WTC11 (cell line): ENCODE data around the gene IL16. TPM values are rescaled to one million over a fixed set of nuclear protein-coding genes. Genes with fewer than 3 reads are reported as not detected.

Experiments used
- ATAC-seq: fragments of 200-7000 bp; cut with Tn5 transposase; 2 replicates; pipeline ENCODE4 v1.10.0; 2021; ENCODE audit warnings: mild to moderate bottlenecking, moderate library complexity
- CTCF ChIA-PET: fragments of 300-600 bp; sonication (Branson Sonifier 250); formaldehyde crosslinking; loops from one replicate; lab custom pipeline; 2021; ENCODE audit warnings: antibody characterized with exemption; lab: Charles Lee
- POLR2A ChIA-PET: fragments of 350-600 bp; sonication (Branson Sonifier 250); formaldehyde crosslinking; loops from one replicate; lab custom pipeline; 2021; ENCODE audit warnings: antibody characterized with exemption; lab: Charles Lee
- DNase-seq: peaks from one replicate; pipeline ENCODE4 v3.0.0; 2021; ENCODE audit warnings: low spot score
- H3K27ac Mint-ChIP-seq: 2 replicates; pipeline ENCODE4 v1.8.0; 2021; ENCODE audit warnings: mixed read lengths
- H3K27me3 Mint-ChIP-seq: 2 replicates; pipeline ENCODE4 v1.8.0; 2021; ENCODE audit warnings: low read depth, mild to moderate bottlenecking, moderate library complexity, mixed read lengths
- H3K36me3 Mint-ChIP-seq: 2 replicates; pipeline ENCODE4 v1.8.0; 2021; ENCODE audit warnings: mixed read lengths
- H3K4me1 Mint-ChIP-seq: 2 replicates; pipeline ENCODE4 v1.8.0; 2022; ENCODE audit warnings: mixed read lengths
- H3K4me3 Mint-ChIP-seq: 2 replicates; pipeline ENCODE4 v1.8.0; 2021; ENCODE audit warnings: mild to moderate bottlenecking, moderate library complexity, mixed read lengths
- H3K9me3 Mint-ChIP-seq: 2 replicates; pipeline ENCODE4 v1.8.0; 2021; ENCODE audit warnings: mixed read lengths
- ATF2 ChIP-seq: sonication (generic); formaldehyde crosslinking; IDR thresholded peaks from 2 replicates; pipeline ENCODE4 v1.8.1; 2022; ENCODE audit warnings: low read depth, missing genetic modification reagents, borderline replicate concordance
- ATF6 ChIP-seq: sonication (generic); formaldehyde crosslinking; IDR thresholded peaks from 2 replicates; pipeline ENCODE4 v1.8.1; 2023; ENCODE audit warnings: mild to moderate bottlenecking, missing genetic modification reagents
- ETV6 ChIP-seq: sonication (generic); formaldehyde crosslinking; IDR thresholded peaks from 2 replicates; pipeline ENCODE4 v1.8.1; 2022; ENCODE audit warnings: mild to moderate bottlenecking, missing genetic modification reagents
- MLX ChIP-seq: sonication (generic); formaldehyde crosslinking; IDR thresholded peaks from 2 replicates; pipeline ENCODE4 v1.8.1; 2023; ENCODE audit warnings: mild to moderate bottlenecking, missing genetic modification reagents, moderate library complexity
- NR1H2 ChIP-seq: sonication (generic); formaldehyde crosslinking; IDR thresholded peaks from 2 replicates; pipeline ENCODE4 v1.9.0; 2021; ENCODE audit warnings: mild to moderate bottlenecking, moderate library complexity, missing genetic modification reagents
- RELA ChIP-seq: sonication (generic); formaldehyde crosslinking; IDR thresholded peaks from 2 replicates; pipeline ENCODE4 v1.8.1; 2022; ENCODE audit warnings: missing genetic modification reagents, mild to moderate bottlenecking, borderline replicate concordance
- RORB ChIP-seq: fragments of 250-450 bp; sonication (Bioruptor Pico); IDR thresholded peaks from 2 replicates; pipeline ENCODE4 v1.9.0; 2021; ENCODE audit warnings: mild to moderate bottlenecking
- SOX15 ChIP-seq: fragments of 250-450 bp; sonication (Bioruptor Pico); IDR thresholded peaks from 2 replicates; pipeline ENCODE4 v1.9.0; 2021; ENCODE audit warnings: mild to moderate bottlenecking
- ZBTB21 ChIP-seq: sonication (generic); formaldehyde crosslinking; IDR thresholded peaks from 2 replicates; pipeline ENCODE4 v1.8.1; 2023; ENCODE audit warnings: mild to moderate bottlenecking, missing genetic modification reagents, borderline replicate concordance
- ZNF232 ChIP-seq: sonication (generic); formaldehyde crosslinking; IDR thresholded peaks from 2 replicates; pipeline ENCODE4 v1.8.0; 2022; ENCODE audit warnings: mild to moderate bottlenecking, missing genetic modification reagents
- ZNF263 ChIP-seq: sonication (generic); formaldehyde crosslinking; IDR thresholded peaks from 2 replicates; pipeline ENCODE4 v1.8.1; 2022; ENCODE audit warnings: low read depth, mild to moderate bottlenecking, moderate library complexity, missing genetic modification reagents
- ZNF396 ChIP-seq: fragments of 250-450 bp; sonication (Bioruptor Pico); IDR thresholded peaks from 2 replicates; pipeline ENCODE4 v1.8.0; 2021; ENCODE audit warnings: mild to moderate bottlenecking, moderate library complexity, borderline replicate concordance
- ZSCAN18 ChIP-seq: fragments of 250-450 bp; sonication (Bioruptor Pico); IDR thresholded peaks from 2 replicates; pipeline ENCODE4 v2.1.2; 2022; ENCODE audit warnings: mild to moderate bottlenecking, moderate library complexity
- total RNA-seq: library from RNA; stranded (reverse); gene quantifications from 3 replicates; pipeline ENCODE4 v1.2.3, GENCODE V29; 2021
- TF ChIP-seq, protein P1 (sequence below): fragments of 200-600 bp; IDR thresholded peaks from 2 replicates; pipeline ENCODE4 v1.8.0; 2022; ENCODE audit warnings: antibody characterized with exemption
- TF ChIP-seq, protein P2 (sequence below): fragments of 250-450 bp; sonication (Bioruptor Pico); IDR thresholded peaks from 2 replicates; pipeline ENCODE4 v1.9.0; 2021; ENCODE audit warnings: mild to moderate bottlenecking, borderline replicate concordance
- TF ChIP-seq, protein P3 (sequence below): sonication (generic); formaldehyde crosslinking; IDR thresholded peaks from 2 replicates; pipeline ENCODE4 v1.8.0; 2022; ENCODE audit warnings: mild to moderate bottlenecking, missing genetic modification reagents

Gene IL16
- total RNA-seq, 1 experiment from 2014 or later, result 0.61 TPM

DNA sequence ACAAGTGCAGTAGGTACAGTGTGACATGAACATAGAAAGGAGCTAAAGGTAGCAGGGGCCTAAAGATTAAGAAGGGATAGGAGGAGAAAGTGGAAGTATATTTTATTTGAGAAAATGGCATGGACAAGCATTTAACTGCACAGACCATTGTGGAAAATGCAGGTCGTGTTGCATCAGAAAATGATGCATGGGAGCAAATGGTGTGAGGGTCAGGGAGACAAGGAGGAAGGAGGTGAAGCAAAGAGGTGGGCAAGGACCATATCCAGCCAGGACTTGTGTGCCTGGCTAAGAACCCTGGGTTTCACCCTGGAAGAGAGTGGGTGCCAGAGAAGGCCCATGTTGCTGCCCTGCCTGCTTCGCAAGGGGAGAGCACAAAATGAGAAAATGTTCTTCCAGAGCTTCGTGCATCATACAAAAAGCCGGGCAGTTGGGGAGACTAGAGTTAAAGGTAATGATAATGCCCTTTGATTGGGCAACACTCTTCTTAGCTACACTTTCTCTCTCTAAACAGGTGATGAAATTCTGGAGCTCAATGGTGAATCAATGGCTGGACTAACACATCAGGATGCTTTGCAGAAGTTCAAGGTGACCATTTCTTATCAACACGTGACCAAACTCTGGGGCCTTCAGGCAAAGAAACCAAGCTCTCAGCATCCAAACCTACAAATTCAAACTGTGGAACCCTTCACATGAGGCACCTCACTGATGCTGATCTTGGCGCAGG, 81.8 kb downstream of the IL16 start (continued):
- TF ChIP-seq NR1H2 (CRISPR knock-in tag) (no peak), ZNF396 (CRISPR knock-in tag) (no peak), ETV6 (CRISPR knock-in tag) (no peak), ATF6 (no peak), MLX (no peak), ZNF263 (no peak), ZNF232 (CRISPR knock-in tag) (no peak)
- TF ChIP-seq, protein P1, sequence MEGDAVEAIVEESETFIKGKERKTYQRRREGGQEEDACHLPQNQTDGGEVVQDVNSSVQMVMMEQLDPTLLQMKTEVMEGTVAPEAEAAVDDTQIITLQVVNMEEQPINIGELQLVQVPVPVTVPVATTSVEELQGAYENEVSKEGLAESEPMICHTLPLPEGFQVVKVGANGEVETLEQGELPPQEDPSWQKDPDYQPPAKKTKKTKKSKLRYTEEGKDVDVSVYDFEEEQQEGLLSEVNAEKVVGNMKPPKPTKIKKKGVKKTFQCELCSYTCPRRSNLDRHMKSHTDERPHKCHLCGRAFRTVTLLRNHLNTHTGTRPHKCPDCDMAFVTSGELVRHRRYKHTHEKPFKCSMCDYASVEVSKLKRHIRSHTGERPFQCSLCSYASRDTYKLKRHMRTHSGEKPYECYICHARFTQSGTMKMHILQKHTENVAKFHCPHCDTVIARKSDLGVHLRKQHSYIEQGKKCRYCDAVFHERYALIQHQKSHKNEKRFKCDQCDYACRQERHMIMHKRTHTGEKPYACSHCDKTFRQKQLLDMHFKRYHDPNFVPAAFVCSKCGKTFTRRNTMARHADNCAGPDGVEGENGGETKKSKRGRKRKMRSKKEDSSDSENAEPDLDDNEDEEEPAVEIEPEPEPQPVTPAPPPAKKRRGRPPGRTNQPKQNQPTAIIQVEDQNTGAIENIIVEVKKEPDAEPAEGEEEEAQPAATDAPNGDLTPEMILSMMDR, result no peak
- TF ChIP-seq, all 79 proteins: peak for 0

DNA sequence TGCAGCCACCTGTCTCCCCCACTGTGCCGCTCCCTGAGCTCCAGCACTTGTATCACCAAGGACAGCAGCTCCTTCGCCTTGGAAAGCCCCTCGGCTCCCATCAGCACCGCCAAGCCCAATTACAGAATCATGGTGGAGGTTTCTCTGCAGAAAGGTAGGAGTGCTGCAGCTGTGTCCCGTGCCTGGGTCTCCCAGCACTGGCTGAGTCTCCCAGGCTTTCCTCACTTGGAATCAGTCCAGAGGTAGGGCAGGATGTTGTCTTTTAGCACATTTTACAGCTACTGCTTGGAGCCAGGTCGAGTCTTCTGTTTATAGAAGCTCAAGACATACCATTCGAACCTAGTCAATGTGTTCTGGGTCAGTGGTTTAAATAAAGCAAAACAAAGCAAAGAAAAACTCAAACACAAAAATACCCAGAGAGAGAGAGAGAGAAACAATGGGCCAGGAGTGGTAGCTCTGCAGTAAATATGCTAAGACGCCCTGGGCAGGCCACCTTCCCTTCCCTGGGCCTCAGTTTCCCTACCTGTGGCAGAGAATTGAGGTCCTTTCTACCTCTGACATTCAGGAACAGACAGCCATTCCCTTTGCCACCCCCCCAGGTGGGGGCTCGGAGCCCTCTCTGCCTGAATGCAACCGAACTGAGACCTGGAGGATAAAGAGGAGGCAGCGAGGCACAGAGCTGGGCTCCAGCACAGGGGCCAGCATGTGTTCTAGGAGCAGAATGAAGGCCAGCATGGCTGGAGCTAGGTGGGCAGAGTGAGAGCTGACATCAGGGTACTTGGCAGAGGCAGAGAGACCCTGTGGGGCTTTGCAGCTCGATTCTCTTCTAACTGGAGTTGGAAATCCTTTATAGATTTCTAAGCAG, 83.2 kb downstream of the IL16 start:
- Mint-ChIP-seq H3K9me3 (peaks cover 32% of the 10 kb centered on the region), H3K4me1 (peaks cover 6% of the 10 kb centered on the region), H3K27me3 (peaks cover 5% of the 10 kb centered on the region), H3K4me3 (no peak overlapping the region), H3K27ac (no peak overlapping the region), H3K36me3 (peaks cover 19% of the 10 kb centered on the region)
- CTCF ChIA-PET, result interaction anchor here (0.7 to 2.5 kb wide), 3 partner anchors 10 to 131 kb away, joined by 3 to 20 read pairs (median 4); no protein-coding TSS in a partner anchor
- no peak for DNase-seq
- no peak for ATAC-seq
- POLR2A ChIA-PET, result no interaction called here
- TF ChIP-seq RELA (CRISPR knock-in tag), result no peak
- no peak for TF ChIP-seq ZSCAN18 (CRISPR knock-in tag)
- no peak for TF ChIP-seq SOX15 (CRISPR knock-in tag)
- TF ChIP-seq RORB (CRISPR knock-in tag), result no peak
- TF ChIP-seq ETV6 (CRISPR knock-in tag), result no peak
- TF ChIP-seq ATF6, result no peak
- TF ChIP-seq, protein P2, sequence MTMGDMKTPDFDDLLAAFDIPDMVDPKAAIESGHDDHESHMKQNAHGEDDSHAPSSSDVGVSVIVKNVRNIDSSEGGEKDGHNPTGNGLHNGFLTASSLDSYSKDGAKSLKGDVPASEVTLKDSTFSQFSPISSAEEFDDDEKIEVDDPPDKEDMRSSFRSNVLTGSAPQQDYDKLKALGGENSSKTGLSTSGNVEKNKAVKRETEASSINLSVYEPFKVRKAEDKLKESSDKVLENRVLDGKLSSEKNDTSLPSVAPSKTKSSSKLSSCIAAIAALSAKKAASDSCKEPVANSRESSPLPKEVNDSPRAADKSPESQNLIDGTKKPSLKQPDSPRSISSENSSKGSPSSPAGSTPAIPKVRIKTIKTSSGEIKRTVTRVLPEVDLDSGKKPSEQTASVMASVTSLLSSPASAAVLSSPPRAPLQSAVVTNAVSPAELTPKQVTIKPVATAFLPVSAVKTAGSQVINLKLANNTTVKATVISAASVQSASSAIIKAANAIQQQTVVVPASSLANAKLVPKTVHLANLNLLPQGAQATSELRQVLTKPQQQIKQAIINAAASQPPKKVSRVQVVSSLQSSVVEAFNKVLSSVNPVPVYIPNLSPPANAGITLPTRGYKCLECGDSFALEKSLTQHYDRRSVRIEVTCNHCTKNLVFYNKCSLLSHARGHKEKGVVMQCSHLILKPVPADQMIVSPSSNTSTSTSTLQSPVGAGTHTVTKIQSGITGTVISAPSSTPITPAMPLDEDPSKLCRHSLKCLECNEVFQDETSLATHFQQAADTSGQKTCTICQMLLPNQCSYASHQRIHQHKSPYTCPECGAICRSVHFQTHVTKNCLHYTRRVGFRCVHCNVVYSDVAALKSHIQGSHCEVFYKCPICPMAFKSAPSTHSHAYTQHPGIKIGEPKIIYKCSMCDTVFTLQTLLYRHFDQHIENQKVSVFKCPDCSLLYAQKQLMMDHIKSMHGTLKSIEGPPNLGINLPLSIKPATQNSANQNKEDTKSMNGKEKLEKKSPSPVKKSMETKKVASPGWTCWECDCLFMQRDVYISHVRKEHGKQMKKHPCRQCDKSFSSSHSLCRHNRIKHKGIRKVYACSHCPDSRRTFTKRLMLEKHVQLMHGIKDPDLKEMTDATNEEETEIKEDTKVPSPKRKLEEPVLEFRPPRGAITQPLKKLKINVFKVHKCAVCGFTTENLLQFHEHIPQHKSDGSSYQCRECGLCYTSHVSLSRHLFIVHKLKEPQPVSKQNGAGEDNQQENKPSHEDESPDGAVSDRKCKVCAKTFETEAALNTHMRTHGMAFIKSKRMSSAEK (CRISPR knock-in tag), result no peak
- TF ChIP-seq, protein P3, sequence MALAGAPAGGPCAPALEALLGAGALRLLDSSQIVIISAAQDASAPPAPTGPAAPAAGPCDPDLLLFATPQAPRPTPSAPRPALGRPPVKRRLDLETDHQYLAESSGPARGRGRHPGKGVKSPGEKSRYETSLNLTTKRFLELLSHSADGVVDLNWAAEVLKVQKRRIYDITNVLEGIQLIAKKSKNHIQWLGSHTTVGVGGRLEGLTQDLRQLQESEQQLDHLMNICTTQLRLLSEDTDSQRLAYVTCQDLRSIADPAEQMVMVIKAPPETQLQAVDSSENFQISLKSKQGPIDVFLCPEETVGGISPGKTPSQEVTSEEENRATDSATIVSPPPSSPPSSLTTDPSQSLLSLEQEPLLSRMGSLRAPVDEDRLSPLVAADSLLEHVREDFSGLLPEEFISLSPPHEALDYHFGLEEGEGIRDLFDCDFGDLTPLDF, result no peak
- no peak for TF ChIP-seq MLX
- no peak for TF ChIP-seq ATF2 (CRISPR knock-in tag)
- no peak for TF ChIP-seq ZBTB21 (CRISPR knock-in tag)
- no peak for TF ChIP-seq ZNF232 (CRISPR knock-in tag)
